Prostate gland (tissue), 2 donors: ENCODE measurements around the gene JAGN1. TPM values are rescaled to one million over a fixed set of nuclear protein-coding genes. Genes with fewer than 3 reads are reported as not detected.

Experiments used
- DNase-seq: peaks from one replicate; pipeline ENCODE4 v3.0.0-alpha.2; 2019; ENCODE audit warnings: low spot score
- H3K27ac ChIP-seq, 2 donors: fragments of 200-600 bp; sonication (generic); 2 replicates each; pipeline ENCODE4 v1.5.1; 2017 to 2019
- H3K27me3 ChIP-seq: fragments of 200-600 bp; sonication (generic); replicated peaks from 2 replicates; pipeline ENCODE4 v1.5.1; 2019; ENCODE audit not compliant: insufficient read depth
- H3K36me3 ChIP-seq, 2 donors: fragments of 200-600 bp; sonication (generic); 1 replicate in 1 of 2; 2 replicates in 1 of 2; pipeline versions ENCODE4 v1.5.1 to v1.8.1; 2017 to 2019
- H3K4me1 ChIP-seq: fragments of 200-600 bp; sonication (generic); replicated peaks from 2 replicates; pipeline ENCODE4 v1.5.1; 2019
- H3K4me3 ChIP-seq, 2 donors: fragments of 200-600 bp; sonication (generic); 2 replicates each; pipeline ENCODE4 v1.5.1; 2017 to 2019
- H3K9me3 ChIP-seq: fragments of 200-600 bp; sonication (generic); 2 replicates; pipeline ENCODE4 v1.5.1; 2017
- POLR2A ChIP-seq: fragments of 450-650 bp; IDR thresholded peaks from one replicate; pipeline ENCODE4 v1.6.1; 2016; ENCODE audit warnings: antibody characterized with exemption, mild to moderate bottlenecking
- POLR2AphosphoS5 ChIP-seq: sonication (generic); formaldehyde crosslinking; IDR thresholded peaks from one replicate; pipeline ENCODE4 v1.6.1; 2017; ENCODE audit warnings: antibody characterized with exemption
- WGBS: methylation state at CpG from one replicate; pipeline ENCODE4 v1.1.5; 2018; 5-methylcytosine and 5-hydroxymethylcytosine counted together
- intact Hi-C: fragments of 100-400 bp; cut with DNase I; formaldehyde crosslinking; loops from one replicate; pipeline ENCODE4 v1.14.2; 2022
- total RNA-seq, 2 donors: library from RNA; depleted of rRNA; stranded (reverse); fragments of >200 nt; gene quantifications; one replicate each; pipeline ENCODE4 v1.1.0, GENCODE V29; 2016
- TF ChIP-seq, protein P1 (sequence below), 4 experiments: fragments of 200-600 bp in 2 of 4; fragments of 450-650 bp in 2 of 4; sonication (generic) in 2 of 4; IDR thresholded peaks; 1 replicate in 3 of 4; 2 replicates in 1 of 4; pipeline ENCODE4 v1.5.1; 2016 to 2019; ENCODE audit warnings: antibody characterized with exemption in 4 of 4, mild to moderate bottlenecking in 2 of 4, moderate library complexity in 2 of 4

The JAGN1 gene
- total RNA-seq, 2 donors from 2014 or later, result 37.0 to 61.5 TPM

DNA sequence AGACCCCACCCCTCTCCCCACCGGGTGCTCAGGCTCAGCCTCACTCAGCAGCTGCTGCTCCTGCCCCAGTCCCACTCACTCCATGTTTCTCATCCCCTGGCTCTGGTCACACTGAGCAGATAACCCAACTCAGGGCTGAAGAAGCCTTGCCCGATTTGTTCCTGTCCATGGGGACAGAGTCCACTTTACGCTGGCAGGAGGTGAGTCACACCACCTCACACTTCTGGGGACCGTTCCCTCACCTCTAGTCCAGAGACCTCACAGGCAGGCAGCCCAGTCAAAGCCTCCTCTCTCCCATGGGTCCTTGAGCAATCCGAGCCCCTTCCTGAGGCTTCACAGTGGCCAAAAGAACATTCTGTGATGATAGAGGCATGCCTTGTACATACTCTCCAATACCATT is 11.7 kb upstream of the JAGN1 start:
- Histone ChIP-seq H3K9me3 (no peaks in the 10 kb centered on the region), H3K4me1 (no peaks in the 10 kb centered on the region), H3K27ac (no peak overlapping the region), H3K27me3 (no peaks in the 10 kb centered on the region), H3K4me3 (no peak overlapping the region), H3K36me3 (no peaks in the 10 kb centered on the region)
- intact Hi-C loops, result no loop called here
- no peak for DNase-seq
- WGBS, result 78% methylated on average over 5 of the region's 5 CpGs
- TF ChIP-seq POLR2AphosphoS5 (no peak), POLR2A (no peak)
- TF ChIP-seq, protein P1, sequence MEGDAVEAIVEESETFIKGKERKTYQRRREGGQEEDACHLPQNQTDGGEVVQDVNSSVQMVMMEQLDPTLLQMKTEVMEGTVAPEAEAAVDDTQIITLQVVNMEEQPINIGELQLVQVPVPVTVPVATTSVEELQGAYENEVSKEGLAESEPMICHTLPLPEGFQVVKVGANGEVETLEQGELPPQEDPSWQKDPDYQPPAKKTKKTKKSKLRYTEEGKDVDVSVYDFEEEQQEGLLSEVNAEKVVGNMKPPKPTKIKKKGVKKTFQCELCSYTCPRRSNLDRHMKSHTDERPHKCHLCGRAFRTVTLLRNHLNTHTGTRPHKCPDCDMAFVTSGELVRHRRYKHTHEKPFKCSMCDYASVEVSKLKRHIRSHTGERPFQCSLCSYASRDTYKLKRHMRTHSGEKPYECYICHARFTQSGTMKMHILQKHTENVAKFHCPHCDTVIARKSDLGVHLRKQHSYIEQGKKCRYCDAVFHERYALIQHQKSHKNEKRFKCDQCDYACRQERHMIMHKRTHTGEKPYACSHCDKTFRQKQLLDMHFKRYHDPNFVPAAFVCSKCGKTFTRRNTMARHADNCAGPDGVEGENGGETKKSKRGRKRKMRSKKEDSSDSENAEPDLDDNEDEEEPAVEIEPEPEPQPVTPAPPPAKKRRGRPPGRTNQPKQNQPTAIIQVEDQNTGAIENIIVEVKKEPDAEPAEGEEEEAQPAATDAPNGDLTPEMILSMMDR (IDR thresholded peaks at IDR 0.05), result no peak

GRCh38 chr3:9879830-9880549 is 10.4 kb upstream of the JAGN1 start, which contains the start of gene CIDEC:
Gene CIDEC (minus strand): TSS chr3:9880253. CDS start chr3:9878486, 1,767 bp downstream.
- intact Hi-C loops, result no loop called here
- Histone ChIP-seq H3K9me3 (no peaks in the 10 kb centered on the region), H3K27me3 (no peaks in the 10 kb centered on the region), H3K27ac (no peak within 1 kb of the TSS), H3K36me3 (no peaks in the 10 kb centered on the region), H3K4me3 (no peak within 1 kb of the TSS), H3K4me1 (no peaks in the 10 kb centered on the region)
- no peak for TF ChIP-seq POLR2AphosphoS5
- no peak for TF ChIP-seq POLR2A
- TF ChIP-seq, protein P1 (IDR thresholded peaks at IDR 0.05), result no peak
- no peak for DNase-seq
- WGBS, result 77% methylated on average over 7 of the region's 7 CpGs

DNA sequence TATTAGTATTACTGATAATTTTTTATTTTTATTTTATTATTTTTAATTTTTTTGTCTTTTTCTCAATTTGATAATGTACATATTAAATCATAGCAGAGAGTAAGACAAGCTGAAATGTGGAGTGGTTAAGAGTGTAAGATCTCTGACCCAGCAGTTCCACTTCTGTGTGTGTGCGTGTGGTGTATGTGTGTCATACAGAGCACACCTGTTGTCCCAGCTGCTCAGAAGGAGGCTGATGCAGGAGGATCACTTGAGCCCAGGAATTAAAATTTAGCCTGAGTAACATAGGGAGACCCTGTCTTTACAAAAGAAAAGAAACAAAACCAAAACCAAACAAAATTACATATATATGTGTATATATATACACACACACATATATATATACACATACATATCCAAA is 9.0 kb upstream of the JAGN1 start:
- 94% methylated on average over 1 of the region's 1 CpG for WGBS
- H3K36me3 ChIP-seq, result no peaks in the 10 kb centered on the region
- H3K27ac ChIP-seq, result no peak overlapping the region
- TF ChIP-seq POLR2AphosphoS5 (no peak), POLR2A (no peak)
- TF ChIP-seq, protein P1 (IDR thresholded peaks at IDR 0.05), result no peak
- no peak for DNase-seq
- no peak overlapping the region for H3K4me3 ChIP-seq
- H3K4me1 ChIP-seq, result no peaks in the 10 kb centered on the region
- intact Hi-C loops, result no loop called here
- no peaks in the 10 kb centered on the region for H3K9me3 ChIP-seq
- H3K27me3 ChIP-seq, result no peaks in the 10 kb centered on the region

DNA sequence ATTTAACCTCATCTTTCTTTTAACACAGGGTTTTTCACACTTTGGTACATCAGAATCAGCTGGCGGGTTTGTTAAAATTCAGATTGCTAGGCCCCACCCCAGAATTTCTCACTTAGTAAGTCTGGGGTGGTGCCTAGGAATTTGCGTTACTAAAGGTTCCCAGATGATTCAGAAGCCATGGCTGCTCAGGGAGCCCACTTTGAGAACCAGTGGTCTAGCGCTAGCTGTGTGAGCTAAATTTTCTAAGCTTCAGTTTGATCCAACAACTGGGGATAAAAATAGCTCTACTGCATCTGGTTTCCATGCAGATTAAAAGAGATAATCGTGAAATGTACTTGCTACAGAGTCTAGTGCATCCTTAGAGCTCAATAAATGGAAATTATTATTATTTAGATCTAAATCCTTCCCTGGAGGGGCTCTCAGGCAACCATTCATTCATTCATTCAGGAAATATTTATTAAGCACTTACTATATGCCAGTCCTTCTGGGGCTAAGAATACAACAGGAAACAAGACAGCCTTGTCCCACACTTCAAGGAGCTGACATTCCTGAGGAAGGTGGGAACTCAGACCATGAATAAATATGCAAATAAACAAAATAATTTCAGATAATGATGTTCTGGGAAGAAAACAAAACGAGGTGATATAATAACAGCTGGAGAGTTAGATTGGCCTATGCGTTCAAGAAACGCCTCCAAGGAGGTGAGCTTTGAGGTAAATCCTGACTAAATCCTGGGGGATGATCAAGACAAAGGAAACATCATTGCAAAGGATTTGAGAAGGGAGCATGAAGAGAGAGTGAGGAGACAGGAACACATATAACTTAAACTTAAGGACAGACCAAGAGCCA is 6.5 kb upstream of the JAGN1 start:
- Histone ChIP-seq H3K4me3 (no peak overlapping the region), H3K9me3 (no peaks in the 10 kb centered on the region), H3K4me1 (no peaks in the 10 kb centered on the region), H3K27me3 (no peaks in the 10 kb centered on the region), H3K27ac (peak overlapping the region; percentile 7 to 50), H3K36me3 (no peaks in the 10 kb centered on the region)
- no peak for DNase-seq
- TF ChIP-seq POLR2A (no peak), POLR2AphosphoS5 (no peak)
- intact Hi-C loops, result loop anchor here (1.0 kb wide), 1 partner anchor 20 kb away; no protein-coding TSS in a partner anchor
- 67% methylated on average over 7 of the region's 7 CpGs for WGBS

DNA sequence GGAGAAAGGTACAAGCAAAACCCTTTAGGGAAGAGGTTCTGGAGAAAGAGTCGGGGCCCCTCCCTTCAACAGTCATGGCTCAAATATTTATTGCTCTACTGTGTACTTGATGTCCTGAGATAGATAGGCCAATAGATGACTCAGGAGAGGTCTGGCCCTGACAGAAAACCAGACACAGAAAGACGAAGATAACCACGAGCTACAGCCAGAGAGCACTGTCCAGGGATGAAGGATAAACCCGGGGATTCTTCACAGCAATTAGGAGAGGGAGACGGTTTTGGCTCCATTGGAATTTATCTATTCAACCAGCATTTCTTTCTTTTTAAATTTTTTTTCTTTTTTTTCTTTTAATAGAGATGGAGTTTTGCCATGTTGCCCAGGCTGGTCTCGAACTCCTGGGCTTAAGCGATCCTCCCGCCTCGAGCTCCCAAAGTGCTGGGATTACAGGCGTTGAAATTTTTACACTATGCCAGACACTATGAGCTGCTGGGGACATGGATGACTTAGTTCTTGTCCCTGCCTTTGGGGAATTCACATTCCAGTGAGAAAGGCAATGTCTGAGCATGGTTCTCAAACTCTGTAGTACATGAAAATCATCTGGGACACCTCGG is 5.8 kb upstream of the JAGN1 start:
- Histone ChIP-seq H3K4me3 (no peak overlapping the region), H3K9me3 (no peaks in the 10 kb centered on the region), H3K4me1 (no peaks in the 10 kb centered on the region), H3K27me3 (no peaks in the 10 kb centered on the region), H3K27ac (peak overlapping the region; percentile 7 to 50), H3K36me3 (no peaks in the 10 kb centered on the region)
- TF ChIP-seq, protein P1 (IDR thresholded peaks at IDR 0.05), result no peak
- peak; percentile 84 for TF ChIP-seq POLR2AphosphoS5
- WGBS, result 49% methylated on average over 11 of the region's 11 CpGs
- DNase-seq, result peak; percentile 57
- intact Hi-C loops, result loop anchor here (1.0 kb wide), 1 partner anchor 20 kb away; no protein-coding TSS in a partner anchor
